PFSK-1 (cell line): Measurements from ENCODE around the gene KLHL40.

Experiments
- POLR2AphosphoS5 ChIP-seq: IDR thresholded peaks from 2 replicates; pipeline ENCODE4 v1.6.1; 2012; ENCODE audit warnings: low read depth, mild to moderate bottlenecking, control low read depth, low read length, moderate library complexity
- SIN3A ChIP-seq: IDR thresholded peaks from 2 replicates; pipeline ENCODE4 v1.6.1; 2012; ENCODE audit warnings: mild to moderate bottlenecking, low read length, moderate library complexity, borderline replicate concordance; ENCODE audit not compliant: insufficient read depth

DNA sequence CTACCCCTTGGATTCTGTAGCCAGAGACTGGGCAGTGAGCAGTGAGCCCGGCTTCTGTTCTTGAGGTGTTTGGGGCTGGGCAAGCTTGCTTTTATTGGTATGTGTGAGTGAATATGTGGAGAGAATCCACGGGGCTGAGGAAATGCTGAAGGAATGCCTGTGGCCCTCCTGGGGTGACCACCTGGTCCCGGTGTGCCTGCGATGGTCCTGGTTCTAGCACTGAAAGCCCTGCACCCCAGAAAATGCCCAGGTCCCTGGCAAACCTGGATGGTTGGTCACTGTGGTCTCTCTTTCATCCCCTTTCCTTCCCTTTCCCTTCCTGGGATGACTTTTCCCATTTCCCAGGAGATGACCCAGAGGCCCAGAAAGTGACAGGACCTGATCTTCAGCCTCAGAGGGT is 27.7 kb upstream of the KLHL40 start:
- TF ChIP-seq POLR2AphosphoS5, result no peak
- TF ChIP-seq SIN3A, result no peak
